ENCODE data around the gene SCRN1.

DNA sequence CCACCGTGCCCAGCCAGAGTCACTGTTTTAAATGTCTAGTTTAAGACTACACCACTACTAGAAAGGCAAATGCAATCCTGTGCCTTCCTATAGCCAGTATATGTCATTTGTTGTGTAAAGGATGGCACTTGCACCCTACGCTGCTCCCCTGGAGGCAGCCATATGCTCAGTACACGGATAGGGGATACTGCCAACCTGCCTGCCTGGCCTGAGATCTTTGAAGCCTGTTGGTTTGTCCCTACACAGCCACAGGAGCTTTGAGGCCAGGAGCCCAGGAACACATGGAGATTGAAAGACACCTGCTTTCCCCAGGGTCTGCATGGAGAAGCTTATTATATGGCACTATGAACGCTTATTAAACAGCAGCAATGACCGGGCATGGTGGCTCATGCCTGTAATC lies 2.3 kb upstream of the SCRN1 start:
- TF ChIP-seq YY1 (IDR thresholded peaks at IDR 0.05; ENCODE audit: low read depth) = no peak
- no peak for TF ChIP-seq RAD21 (IDR thresholded peaks at IDR 0.05; ENCODE audit: low read depth)
- TF ChIP-seq, protein P1, sequence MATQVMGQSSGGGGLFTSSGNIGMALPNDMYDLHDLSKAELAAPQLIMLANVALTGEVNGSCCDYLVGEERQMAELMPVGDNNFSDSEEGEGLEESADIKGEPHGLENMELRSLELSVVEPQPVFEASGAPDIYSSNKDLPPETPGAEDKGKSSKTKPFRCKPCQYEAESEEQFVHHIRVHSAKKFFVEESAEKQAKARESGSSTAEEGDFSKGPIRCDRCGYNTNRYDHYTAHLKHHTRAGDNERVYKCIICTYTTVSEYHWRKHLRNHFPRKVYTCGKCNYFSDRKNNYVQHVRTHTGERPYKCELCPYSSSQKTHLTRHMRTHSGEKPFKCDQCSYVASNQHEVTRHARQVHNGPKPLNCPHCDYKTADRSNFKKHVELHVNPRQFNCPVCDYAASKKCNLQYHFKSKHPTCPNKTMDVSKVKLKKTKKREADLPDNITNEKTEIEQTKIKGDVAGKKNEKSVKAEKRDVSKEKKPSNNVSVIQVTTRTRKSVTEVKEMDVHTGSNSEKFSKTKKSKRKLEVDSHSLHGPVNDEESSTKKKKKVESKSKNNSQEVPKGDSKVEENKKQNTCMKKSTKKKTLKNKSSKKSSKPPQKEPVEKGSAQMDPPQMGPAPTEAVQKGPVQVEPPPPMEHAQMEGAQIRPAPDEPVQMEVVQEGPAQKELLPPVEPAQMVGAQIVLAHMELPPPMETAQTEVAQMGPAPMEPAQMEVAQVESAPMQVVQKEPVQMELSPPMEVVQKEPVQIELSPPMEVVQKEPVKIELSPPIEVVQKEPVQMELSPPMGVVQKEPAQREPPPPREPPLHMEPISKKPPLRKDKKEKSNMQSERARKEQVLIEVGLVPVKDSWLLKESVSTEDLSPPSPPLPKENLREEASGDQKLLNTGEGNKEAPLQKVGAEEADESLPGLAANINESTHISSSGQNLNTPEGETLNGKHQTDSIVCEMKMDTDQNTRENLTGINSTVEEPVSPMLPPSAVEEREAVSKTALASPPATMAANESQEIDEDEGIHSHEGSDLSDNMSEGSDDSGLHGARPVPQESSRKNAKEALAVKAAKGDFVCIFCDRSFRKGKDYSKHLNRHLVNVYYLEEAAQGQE (IDR thresholded peaks at IDR 0.05; ENCODE audit: low read depth) = no peak
- TF ChIP-seq, protein P2, sequence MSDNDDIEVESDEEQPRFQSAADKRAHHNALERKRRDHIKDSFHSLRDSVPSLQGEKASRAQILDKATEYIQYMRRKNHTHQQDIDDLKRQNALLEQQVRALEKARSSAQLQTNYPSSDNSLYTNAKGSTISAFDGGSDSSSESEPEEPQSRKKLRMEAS (IDR thresholded peaks at IDR 0.05) = no peak
- TF ChIP-seq CEBPB (IDR thresholded peaks at IDR 0.05) = no peak

All from Ishikawa (cell line).